ENCODE results near the gene KCNJ5. TPM values are rescaled to one million over a fixed set of nuclear protein-coding genes. Genes with fewer than 3 reads are reported as not detected.

The KCNJ5 gene
- total RNA-seq, 4 donors from 2014 or later, result 0.15 to 1.0 (median 0.59) TPM; not detected in 1

DNA sequence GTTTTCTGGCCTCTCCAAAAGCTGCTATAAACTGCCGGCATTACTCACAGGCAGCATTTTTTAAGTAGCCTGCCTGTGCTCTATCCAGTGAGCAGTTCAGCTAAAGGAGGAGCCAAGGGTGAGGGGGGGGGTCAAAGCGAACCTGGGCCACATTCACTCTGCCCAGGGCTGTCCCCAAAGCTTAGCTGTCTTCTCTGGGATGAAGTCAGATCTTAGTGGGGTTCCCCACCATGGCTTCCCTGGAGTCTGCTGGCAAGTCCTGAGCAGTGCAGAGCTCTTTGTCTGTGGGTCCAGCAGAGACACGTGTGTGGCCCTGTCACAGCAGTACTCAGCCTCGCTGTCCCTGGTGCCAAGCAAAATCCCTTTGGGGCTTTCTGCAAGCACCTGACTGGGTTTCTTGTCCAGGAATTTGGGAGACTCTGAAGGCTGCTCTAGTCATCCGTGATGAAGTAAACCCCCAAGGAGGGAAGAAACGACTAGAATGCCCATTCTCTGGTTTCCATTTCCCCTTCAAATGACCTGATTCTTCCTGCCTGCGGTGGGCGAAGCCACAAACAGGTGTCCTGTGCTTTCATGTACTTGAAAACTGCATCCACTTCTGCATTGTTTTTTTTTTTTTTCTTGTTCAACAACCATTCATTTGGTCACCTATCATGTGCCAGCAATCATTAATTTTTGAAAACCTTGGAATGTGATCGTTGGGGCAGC, 2.6 kb downstream of the KCNJ5 start:
- WGBS, 2 donors, result 51 to 65% methylated on average over 9 of the region's 9 CpGs
- TF ChIP-seq, protein P1, sequence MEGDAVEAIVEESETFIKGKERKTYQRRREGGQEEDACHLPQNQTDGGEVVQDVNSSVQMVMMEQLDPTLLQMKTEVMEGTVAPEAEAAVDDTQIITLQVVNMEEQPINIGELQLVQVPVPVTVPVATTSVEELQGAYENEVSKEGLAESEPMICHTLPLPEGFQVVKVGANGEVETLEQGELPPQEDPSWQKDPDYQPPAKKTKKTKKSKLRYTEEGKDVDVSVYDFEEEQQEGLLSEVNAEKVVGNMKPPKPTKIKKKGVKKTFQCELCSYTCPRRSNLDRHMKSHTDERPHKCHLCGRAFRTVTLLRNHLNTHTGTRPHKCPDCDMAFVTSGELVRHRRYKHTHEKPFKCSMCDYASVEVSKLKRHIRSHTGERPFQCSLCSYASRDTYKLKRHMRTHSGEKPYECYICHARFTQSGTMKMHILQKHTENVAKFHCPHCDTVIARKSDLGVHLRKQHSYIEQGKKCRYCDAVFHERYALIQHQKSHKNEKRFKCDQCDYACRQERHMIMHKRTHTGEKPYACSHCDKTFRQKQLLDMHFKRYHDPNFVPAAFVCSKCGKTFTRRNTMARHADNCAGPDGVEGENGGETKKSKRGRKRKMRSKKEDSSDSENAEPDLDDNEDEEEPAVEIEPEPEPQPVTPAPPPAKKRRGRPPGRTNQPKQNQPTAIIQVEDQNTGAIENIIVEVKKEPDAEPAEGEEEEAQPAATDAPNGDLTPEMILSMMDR (IDR thresholded peaks at IDR 0.05), result no peak
- no peak for TF ChIP-seq POLR2A (IDR thresholded peaks at IDR 0.05)
- no peak overlapping the region for H3K4me3 ChIP-seq (ENCODE audit: low read depth, poor library complexity, severe bottlenecking)
- no peak for DNase-seq (ENCODE audit: low spot score in 2 of 2)
- intact Hi-C loops (cut with DNase I; ENCODE audit: low total_unique reads), result no loop called here

DNA sequence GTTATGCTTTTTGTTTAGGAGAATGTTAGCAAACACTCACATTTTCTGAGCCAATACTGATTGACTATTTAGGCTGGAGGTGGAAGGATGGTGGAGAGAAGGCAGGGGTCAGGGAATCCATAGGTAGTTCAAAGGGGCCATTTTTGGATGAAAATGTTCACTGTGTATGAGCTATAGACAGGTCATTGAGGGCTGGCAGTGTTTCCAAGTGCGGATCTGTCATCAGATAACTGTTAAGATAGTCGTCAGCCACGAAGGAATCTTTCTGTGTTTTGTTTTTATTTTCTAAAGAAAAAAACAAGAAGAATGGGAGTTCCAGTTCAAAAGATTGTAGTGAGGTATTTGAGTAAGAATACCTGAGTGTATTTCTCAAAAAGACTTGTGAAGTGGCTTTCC, 3.1 kb downstream of the KCNJ5 start:
- TF ChIP-seq POLR2A (IDR thresholded peaks at IDR 0.05), result no peak
- TF ChIP-seq, protein P1 (IDR thresholded peaks at IDR 0.05), result no peak
- 65 to 77% methylated on average over 3 of the region's 3 CpGs for WGBS, 2 donors
- no peak overlapping the region for H3K4me3 ChIP-seq (ENCODE audit: low read depth, poor library complexity, severe bottlenecking)
- no peak for DNase-seq (ENCODE audit: low spot score in 2 of 2)
- intact Hi-C loops (cut with DNase I; ENCODE audit: low total_unique reads), result no loop called here

DNA sequence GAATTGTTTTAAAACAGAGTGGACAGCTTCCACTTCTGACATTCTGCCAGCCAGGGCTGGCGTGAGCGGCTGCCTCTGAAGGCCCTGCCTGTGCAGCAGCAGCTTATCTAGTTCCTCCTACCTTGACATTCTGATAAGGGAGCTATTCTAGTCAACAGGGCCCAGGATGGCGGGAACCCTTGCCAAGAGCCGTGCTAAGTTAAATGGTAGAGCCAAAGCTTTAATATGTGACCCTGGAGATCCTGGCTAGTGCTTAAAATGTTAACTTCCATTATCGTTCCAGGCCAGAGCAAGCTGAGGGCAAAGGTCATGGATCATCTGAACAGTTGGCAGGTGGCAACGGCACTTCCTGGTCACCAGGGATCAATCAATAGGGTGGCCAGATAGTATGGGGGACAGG, 3.5 kb downstream of the KCNJ5 start:
- WGBS, 2 donors, result 80 to 84% methylated on average over 6 of the region's 6 CpGs
- intact Hi-C loops (cut with DNase I; ENCODE audit: low total_unique reads), result no loop called here
- TF ChIP-seq, protein P1 (IDR thresholded peaks at IDR 0.05), result no peak
- TF ChIP-seq POLR2A (IDR thresholded peaks at IDR 0.05), result no peak
- no peak overlapping the region for H3K4me3 ChIP-seq (ENCODE audit: low read depth, poor library complexity, severe bottlenecking)
- no peak for DNase-seq (ENCODE audit: low spot score in 2 of 2)

DNA sequence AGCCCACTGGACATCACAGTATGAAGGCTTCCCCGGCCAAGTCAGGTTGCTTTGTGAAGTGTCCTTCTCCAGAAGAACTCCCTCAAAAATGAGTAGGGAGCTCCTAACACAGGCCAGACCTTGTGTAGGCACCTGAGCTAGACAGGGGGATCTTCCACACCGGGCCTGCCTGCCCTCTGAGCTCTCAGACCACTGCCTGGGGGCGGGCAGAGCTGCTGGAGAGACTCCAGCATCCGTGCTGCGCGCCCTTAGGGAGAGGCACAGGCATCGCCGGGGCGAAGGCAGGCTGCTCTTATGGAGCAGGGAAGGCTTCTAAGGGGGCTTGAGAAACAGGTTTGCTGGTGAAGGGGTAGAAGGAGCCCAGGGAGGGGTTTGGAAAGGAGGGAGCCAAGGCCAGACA, 4.4 kb downstream of the KCNJ5 start:
- intact Hi-C loops (cut with DNase I; ENCODE audit: low total_unique reads), result no loop called here
- TF ChIP-seq POLR2A (IDR thresholded peaks at IDR 0.05), result no peak
- TF ChIP-seq, protein P1 (IDR thresholded peaks at IDR 0.05), result no peak
- WGBS, 2 donors, result 81 to 84% methylated on average over 8 to 9 of the region's 9 CpGs
- no peak overlapping the region for H3K4me3 ChIP-seq (ENCODE audit: low read depth, poor library complexity, severe bottlenecking)
- DNase-seq (ENCODE audit: low spot score in 2 of 2), result no peak

DNA sequence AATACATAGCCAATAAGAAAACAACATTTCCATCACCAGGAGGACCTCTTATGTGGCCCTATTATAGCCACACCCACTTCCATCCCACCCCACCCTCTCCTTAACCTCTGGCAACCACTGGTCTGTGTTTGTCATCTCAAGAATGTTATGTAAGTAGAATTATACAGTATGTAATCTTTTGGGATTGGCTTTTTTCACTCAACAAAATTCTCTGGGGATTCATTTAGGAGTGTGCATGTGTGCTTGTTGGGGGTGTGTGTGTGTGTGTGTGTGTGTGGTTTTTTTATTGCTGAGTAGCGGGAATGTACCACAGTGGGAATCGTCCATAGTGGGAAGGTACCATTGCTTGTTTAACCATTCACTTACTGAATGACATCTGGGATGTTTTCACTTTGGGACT, 5.2 kb downstream of the KCNJ5 start:
- TF ChIP-seq, protein P1 (IDR thresholded peaks at IDR 0.05), result no peak
- no peak for TF ChIP-seq POLR2A (IDR thresholded peaks at IDR 0.05)
- 33 to 46% methylated on average over 2 of the region's 2 CpGs for WGBS, 2 donors

DNA sequence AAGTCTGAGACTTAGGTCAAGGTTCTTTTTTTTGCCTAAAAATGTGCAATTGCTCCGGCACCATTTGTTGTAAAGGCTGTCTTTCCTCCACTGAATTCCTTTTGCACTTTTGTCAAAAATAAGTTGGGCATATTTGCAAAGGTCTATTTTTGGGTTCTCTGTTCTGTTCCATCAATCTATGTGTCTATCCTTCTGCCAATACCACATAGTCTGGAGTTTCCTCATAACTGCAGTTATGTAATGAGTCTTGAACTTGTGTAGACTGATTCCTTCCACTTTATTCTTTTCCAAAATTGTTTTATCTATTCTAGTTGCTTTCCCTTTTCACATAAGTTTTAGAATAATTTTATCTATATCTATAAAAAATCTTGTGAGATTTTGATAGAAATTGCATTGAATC, 6.7 kb downstream of the KCNJ5 start:
- intact Hi-C loops (cut with DNase I; ENCODE audit: low total_unique reads), result no loop called here
- 72 to 81% methylated on average over 1 of the region's 1 CpG for WGBS, 2 donors

More for the DNA sequence above, 5.2 kb downstream of the KCNJ5 start:
- no peak for DNase-seq (ENCODE audit: low spot score in 2 of 2)
- H3K4me3 ChIP-seq (ENCODE audit: low read depth, poor library complexity, severe bottlenecking), result no peak overlapping the region
- intact Hi-C loops (cut with DNase I; ENCODE audit: low total_unique reads), result no loop called here

More for the DNA sequence above, 6.7 kb downstream of the KCNJ5 start:
- no peak for DNase-seq (ENCODE audit: low spot score in 2 of 2)
- TF ChIP-seq POLR2A (IDR thresholded peaks at IDR 0.05), result no peak
- TF ChIP-seq, protein P1 (IDR thresholded peaks at IDR 0.05), result no peak
- H3K4me3 ChIP-seq (ENCODE audit: low read depth, poor library complexity, severe bottlenecking), result no peak overlapping the region
